IMR-90 (cell line): ENCODE results near the gene CDH23. TPM values are rescaled to one million over a fixed set of nuclear protein-coding genes. Genes with fewer than 3 reads are reported as not detected.

Experiments used
- ATAC-seq: fragments of 200-7000 bp; cut with Tn5 transposase; 2 replicates; pipeline ENCODE4 v1.9.1; 2020; ENCODE audit warnings: low read depth, mild to moderate bottlenecking, moderate library complexity
- BruUV-seq: library from RNA; stranded (reverse); fragments of 400-500 nt; replicated peaks from 2 replicates; lab custom pipeline; 2021; lab: Mats Ljungman, UMichigan
- CTCF ChIA-PET: fragments of 300-600 bp; formaldehyde crosslinking; extraction: SDS; loops from one replicate; lab custom pipeline; 2021; ENCODE audit warnings: antibody characterized with exemption; lab: Yijun Ruan, JAX
- POLR2A ChIA-PET: fragments of 300-600 bp; sonication (Branson Sonifier 250); formaldehyde crosslinking; loops from one replicate; lab custom pipeline; 2022; ENCODE audit warnings: antibody characterized with exemption; ENCODE audit not compliant: unreplicated experiment; lab: Charles Lee
- DNase-seq: peaks from one replicate; pipeline ENCODE4 v3.0.0; 2013
- H2AFZ ChIP-seq: replicated peaks from 2 replicates; pipeline ENCODE3; 2013; ENCODE audit warnings: low read length, mild to moderate bottlenecking; ENCODE audit not compliant: poor library complexity
- H2AK5ac ChIP-seq: 2 replicates; pipeline ENCODE4 v1.6.1; 2013; ENCODE audit warnings: low read depth, low read length, inconsistent platforms
- H2AK9ac ChIP-seq: replicated peaks from 2 replicates; pipeline ENCODE3; 2013; ENCODE audit warnings: mild to moderate bottlenecking, low read depth, low read length, moderate library complexity; ENCODE audit not compliant: poor library complexity
- H2BK120ac ChIP-seq: 2 replicates; pipeline ENCODE4 v1.6.1; 2013; ENCODE audit warnings: low read depth, low read length, inconsistent platforms
- H2BK15ac ChIP-seq: 3 replicates; pipeline ENCODE4 v1.6.1; 2013; ENCODE audit warnings: low read depth, low read length, inconsistent platforms
- H2BK20ac ChIP-seq: 2 replicates; pipeline ENCODE4 v1.6.1; 2013; ENCODE audit warnings: low read depth, mild to moderate bottlenecking, inconsistent platforms, low read length, moderate library complexity
- H2BK5ac ChIP-seq: 2 replicates; pipeline ENCODE4 v1.6.1; 2013; ENCODE audit warnings: mild to moderate bottlenecking, low read depth, low read length, inconsistent platforms; ENCODE audit not compliant: poor library complexity, severe bottlenecking
- H3K14ac ChIP-seq: replicated peaks from 2 replicates; pipeline ENCODE4 v1.6.1; 2013; ENCODE audit warnings: low read depth, low read length, inconsistent platforms
- H3K18ac ChIP-seq: 2 replicates; pipeline ENCODE4 v1.6.1; 2013; ENCODE audit warnings: low read depth, low read length, control low read depth
- H3K23ac ChIP-seq: 2 replicates; pipeline ENCODE4 v1.6.1; 2013; ENCODE audit warnings: low read depth, low read length, inconsistent platforms
- H3K27ac ChIP-seq: 2 replicates; pipeline ENCODE4 v1.5.1; 2013; ENCODE audit warnings: mild to moderate bottlenecking, control low read depth, low read length; ENCODE audit not compliant: insufficient read depth
- H3K27me3 ChIP-seq: 2 replicates; pipeline ENCODE4 v1.6.1; 2013; ENCODE audit warnings: low read length; ENCODE audit not compliant: control insufficient read depth, insufficient read depth
- H3K36me3 ChIP-seq: 2 replicates; pipeline ENCODE4 v1.6.1; 2013; ENCODE audit warnings: low read length, mixed read lengths; ENCODE audit not compliant: control insufficient read depth, insufficient read depth
- H3K4ac ChIP-seq: 2 replicates; pipeline ENCODE4 v1.6.1; 2013; ENCODE audit warnings: low read depth, low read length, inconsistent platforms
- H3K4me1 ChIP-seq: 2 replicates; pipeline ENCODE4 v1.6.1; 2013; ENCODE audit warnings: low read length, mixed read lengths; ENCODE audit not compliant: control insufficient read depth, insufficient read depth
- H3K4me2 ChIP-seq: 2 replicates; pipeline ENCODE4 v1.6.1; 2013; ENCODE audit warnings: low read depth, mild to moderate bottlenecking, control low read depth, low read length, moderate library complexity
- H3K4me3 ChIP-seq: 2 replicates; pipeline ENCODE4 v1.5.1; 2013; ENCODE audit warnings: low read depth, mild to moderate bottlenecking, control low read depth, low read length, moderate library complexity; ENCODE audit not compliant: insufficient read depth
- H3K56ac ChIP-seq: 2 replicates; pipeline ENCODE4 v1.6.1; 2013; ENCODE audit warnings: low read length, inconsistent platforms; ENCODE audit not compliant: insufficient read depth; ENCODE audit errors: extremely low read depth
- H3K79me1 ChIP-seq, 2 experiments: 2 replicates each; pipeline ENCODE4 v1.6.1; 2013; ENCODE audit warnings: low read length in 2 of 2, inconsistent platforms in 1 of 2, low read depth in 1 of 2
- H3K9ac ChIP-seq: 2 replicates; pipeline ENCODE4 v1.6.1; 2013; ENCODE audit warnings: low read depth, low read length, control low read depth
- H3K9me1 ChIP-seq: 2 replicates; pipeline ENCODE4 v1.6.1; 2013; ENCODE audit warnings: low read length, inconsistent platforms; ENCODE audit not compliant: insufficient read depth
- H3K9me3 ChIP-seq: 2 replicates; pipeline ENCODE4 v1.6.1; 2013; ENCODE audit warnings: low read length; ENCODE audit not compliant: control insufficient read depth, insufficient read depth
- H4K20me1 ChIP-seq: 2 replicates; pipeline ENCODE4 v1.6.1; 2013; ENCODE audit warnings: low read length, inconsistent platforms; ENCODE audit not compliant: insufficient read depth
- H4K5ac ChIP-seq: 2 replicates; pipeline ENCODE4 v1.6.1; 2013; ENCODE audit warnings: mild to moderate bottlenecking, low read depth, low read length, control low read depth
- H4K8ac ChIP-seq, 2 experiments: 2 replicates each; pipeline ENCODE4 v1.6.1; 2013; ENCODE audit warnings: low read depth in 2 of 2, low read length in 2 of 2, control low read depth in 1 of 2, inconsistent platforms in 1 of 2
- H4K91ac ChIP-seq: 2 replicates; pipeline ENCODE4 v1.6.1; 2013; ENCODE audit warnings: low read depth, low read length, inconsistent platforms; ENCODE audit not compliant: insufficient read depth
- BHLHE40 ChIP-seq: fragments of 150-350 bp; IDR thresholded peaks from 2 replicates; pipeline ENCODE4 v1.6.1; 2016; ENCODE audit warnings: mild to moderate bottlenecking, low read depth, low read length
- CHD1 ChIP-seq: IDR thresholded peaks from 2 replicates; pipeline ENCODE4 v1.6.1; 2012; ENCODE audit warnings: low read depth, low read length, improper control_type of control experiment
- CTCF ChIP-seq: conservative IDR thresholded peaks from 2 replicates; pipeline ENCODE4 v1.5.1; 2012; ENCODE audit warnings: mild to moderate bottlenecking, low read depth, low read length, improper control_type of control experiment
- ELK1 ChIP-seq: fragments of 150-350 bp; IDR thresholded peaks from 2 replicates; pipeline ENCODE4 v1.6.1; 2016; ENCODE audit warnings: low read depth, mild to moderate bottlenecking, low read length, moderate library complexity, borderline replicate concordance
- FOS ChIP-seq: fragments of 150-350 bp; IDR thresholded peaks from 2 replicates; pipeline ENCODE4 v1.6.1; 2016; ENCODE audit warnings: low read depth, low read length
- MAFK ChIP-seq: IDR thresholded peaks from 2 replicates; pipeline ENCODE4 v1.6.1; 2012; ENCODE audit warnings: low read depth, low read length, improper control_type of control experiment
- MAZ ChIP-seq: IDR thresholded peaks from 2 replicates; pipeline ENCODE4 v1.6.1; 2012; ENCODE audit warnings: low read depth, mild to moderate bottlenecking, low read length, improper control_type of control experiment, moderate library complexity, borderline replicate concordance
- MXI1 ChIP-seq: IDR thresholded peaks from 2 replicates; pipeline ENCODE4 v1.6.1; 2012; ENCODE audit warnings: low read depth, mild to moderate bottlenecking, low read length, moderate library complexity, borderline replicate concordance
- NFE2L2 ChIP-seq: fragments of 150-350 bp; IDR thresholded peaks from 2 replicates; pipeline ENCODE4 v1.6.1; 2016; ENCODE audit warnings: low read depth, mild to moderate bottlenecking, low read length
- POLR2A ChIP-seq: IDR thresholded peaks from 2 replicates; pipeline ENCODE4 v1.6.1; 2012; ENCODE audit warnings: mild to moderate bottlenecking, low read depth, low read length
- RAD21 ChIP-seq: IDR thresholded peaks from 2 replicates; pipeline ENCODE4 v1.6.1; 2012; ENCODE audit warnings: low read length, improper control_type of control experiment
- RCOR1 ChIP-seq: IDR thresholded peaks from 2 replicates; pipeline ENCODE4 v1.6.1; 2012; ENCODE audit warnings: mild to moderate bottlenecking, low read length, improper control_type of control experiment; ENCODE audit not compliant: insufficient replicate concordance
- RFX5 ChIP-seq: IDR thresholded peaks from 2 replicates; pipeline ENCODE4 v1.8.0; 2012; ENCODE audit warnings: low read depth, mild to moderate bottlenecking, low read length, moderate library complexity
- SMC3 ChIP-seq: fragments of 150-350 bp; IDR thresholded peaks from 2 replicates; pipeline ENCODE4 v1.6.1; 2016; ENCODE audit warnings: low read depth, mild to moderate bottlenecking, antibody characterized with exemption, low read length, moderate library complexity
- USF2 ChIP-seq: fragments of 150-350 bp; IDR thresholded peaks from 2 replicates; pipeline ENCODE4 v1.6.1; 2017; ENCODE audit warnings: mild to moderate bottlenecking, antibody characterized with exemption, low read length, low read depth
- WGBS, 2 experiments: methylation state at CpG; one replicate each; pipeline versions ENCODE4 v1.1.5 to v1.1.7; 2013; ENCODE audit warnings: missing lambda C conversion rate in 2 of 2; ENCODE audit not compliant: insufficient read length in 1 of 2; ENCODE audit errors: extremely low coverage in 2 of 2; 5-methylcytosine and 5-hydroxymethylcytosine counted together
- dilution Hi-C: fragments of 300-500 bp; cut with HindIII; formaldehyde crosslinking; loops from one replicate; pipeline ENCODE4 v1.14.3; 2018; ENCODE audit warnings: low sequenced_read_pairs; ENCODE audit not compliant: unreplicated experiment
- in situ Hi-C: fragments of 300-500 bp; cut with MboI; formaldehyde crosslinking; loops from 3 replicates; pipeline ENCODE4 v1.14.3; 2019; ENCODE audit warnings: low sequenced_read_pairs, inconsistent platforms, mixed read lengths
- intact Hi-C: fragments of 100-400 bp; cut with micrococcal nuclease; formaldehyde crosslinking; loops from 2 replicates; pipeline ENCODE4 v1.10.0; 2022
- polyA plus RNA-seq, 3 experiments: library from polyadenylated mRNA; depleted of rRNA; stranded (reverse); fragments of >200 nt; gene quantifications; 2 replicates each; pipeline ENCODE4 v1.2.3, GENCODE V29; 2012; ENCODE audit warnings: low replicate concordance in 1 of 3
- total RNA-seq: library from RNA; depleted of rRNA; stranded (reverse); fragments of >200 nt; gene quantifications from 2 replicates; pipeline ENCODE4 v1.2.3, GENCODE V29; 2012

The CDH23 gene
- total and polyA plus RNA-seq, 2 of the 4 experiments (the other 2 are of a cell fraction) = under 0.01 to 0.03 TPM

- no peak overlapping the region for H3K4me2 ChIP-seq
- ATAC-seq = no peak; the same call in 1 of the 2 replicates
- no peak overlapping the region for H3K18ac ChIP-seq
- H3K4me1 ChIP-seq = peaks cover 7% of the 10 kb centered on the region; the same call in 1 of the 2 replicates
- no peak overlapping the region for H2AK9ac ChIP-seq
- no peak overlapping the region for H2BK20ac ChIP-seq
- BruUV-seq = no TSS peak
- no peak overlapping the region for H2BK120ac ChIP-seq
- H2BK5ac ChIP-seq = no peak overlapping the region
- CTCF ChIA-PET = interaction anchor here (0.7 to 0.9 kb wide), 2 partner anchors 14 to 16 kb away, joined by 3 to 6 read pairs; no protein-coding TSS in a partner anchor
- DNase-seq = peak; percentile 24
- H3K4me3 ChIP-seq = no peak overlapping the region
- POLR2A ChIA-PET = no interaction called here
- no peak overlapping the region for H3K14ac ChIP-seq
- no peak overlapping the region for H3K23ac ChIP-seq
- 0 out of 2 replicates have a peak, but pooled peaks cover 5% of the 10 kb centered on the region for H3K9me1 ChIP-seq
- no peak overlapping the region for H2AK5ac ChIP-seq
- no peak overlapping the region for H3K9ac ChIP-seq
- no peak overlapping the region for H2BK15ac ChIP-seq
- peaks cover 3% of the 10 kb centered on the region for H3K27me3 ChIP-seq
- no peak overlapping the region for H3K56ac ChIP-seq
- no peaks in the 10 kb centered on the region for H3K79me1 ChIP-seq
- H3K36me3 ChIP-seq = peaks cover 10% of the 10 kb centered on the region; the same call in 1 of the 2 replicates
- no peak overlapping the region for H3K27ac ChIP-seq
- H2AFZ ChIP-seq = no peak overlapping the region
- H4K91ac ChIP-seq = no peak overlapping the region
- no peaks in the 10 kb centered on the region for H4K20me1 ChIP-seq
- H4K8ac ChIP-seq = no peak overlapping the region
- WGBS, 2 experiments = 54% methylated on average over 2 of the region's 8 CpGs; no CpG with 5 or more reads in 1 of the 2 experiments
- dilution Hi-C loops (no loop called here), intact Hi-C loops (no loop called here), in situ Hi-C loops (no loop called here)
- no peak for TF ChIP-seq RAD21
- no peak for TF ChIP-seq SMC3
- TF ChIP-seq FOS = no peak
- no peak for TF ChIP-seq RCOR1
- TF ChIP-seq NFE2L2 = no peak
- TF ChIP-seq CHD1 = no peak
- TF ChIP-seq RFX5 = no peak
- TF ChIP-seq BHLHE40 = no peak
- TF ChIP-seq MAZ = no peak
- no peak for TF ChIP-seq USF2
- TF ChIP-seq POLR2A = no peak
- TF ChIP-seq ELK1 = no peak
- no peak for TF ChIP-seq CTCF
- TF ChIP-seq MAFK = no peak
- TF ChIP-seq MXI1 = no peak
- no peak overlapping the region for H3K4ac ChIP-seq
- no peak overlapping the region for H4K5ac ChIP-seq
- H3K9me3 ChIP-seq = no peaks in the 10 kb centered on the region
Measured at GRCh38 chr10:71752391-71753090, 355.8 kb downstream of the CDH23 start.
